Breast epithelium (tissue), 4 donors: ENCODE data around the gene UTS2R. TPM values are rescaled to one million over a fixed set of nuclear protein-coding genes. Genes with fewer than 3 reads are reported as not detected.

Source experiments
- DNase-seq, 2 donors: peaks; one replicate each; pipeline ENCODE4 v3.0.0-alpha.2; 2019; ENCODE audit warnings: low spot score in 2 of 2
- H3K27ac ChIP-seq, 2 donors: fragments of 200-600 bp; sonication (generic) in 1 of 2; one replicate each; pipeline ENCODE4 v1.5.1; 2016 to 2019; ENCODE audit warnings: mild to moderate bottlenecking in 1 of 2
- H3K27me3 ChIP-seq, 2 donors: fragments of 200-600 bp; sonication (generic) in 1 of 2; one replicate each; pipeline versions ENCODE4 v1.5.1 to v1.6.0; 2017 to 2019; ENCODE audit warnings: control low read depth in 1 of 2, mild to moderate bottlenecking in 1 of 2
- H3K36me3 ChIP-seq: fragments of 200-600 bp; one replicate; pipeline ENCODE4 v1.5.1; 2019
- H3K4me1 ChIP-seq, 2 donors: fragments of 200-600 bp; sonication (generic); one replicate each; pipeline ENCODE4 v1.5.1; 2016 to 2019; ENCODE audit warnings: control low read depth in 1 of 2
- H3K4me3 ChIP-seq, 3 donors: fragments of 200-600 bp; sonication (generic); 1 replicate in 2 of 3; 2 replicates in 1 of 3; pipeline ENCODE4 v1.5.1; 2016 to 2019; ENCODE audit warnings: mild to moderate bottlenecking in 3 of 3, moderate library complexity in 2 of 3
- H3K9me3 ChIP-seq, 2 donors: fragments of 200-600 bp; sonication (generic) in 1 of 2; one replicate each; pipeline ENCODE4 v1.5.1; 2016 to 2019; ENCODE audit warnings: control low read depth in 1 of 2
- CTCF ChIP-seq, 3 donors: fragments of 450-650 bp; IDR thresholded peaks; one replicate each; pipeline ENCODE4 v1.5.1; 2016 to 2017; ENCODE audit warnings: antibody characterized with exemption in 3 of 3, mild to moderate bottlenecking in 3 of 3, moderate library complexity in 3 of 3
- POLR2A ChIP-seq: fragments of 450-650 bp; IDR thresholded peaks from one replicate; pipeline ENCODE4 v1.6.1; 2016; ENCODE audit warnings: antibody characterized with exemption, mild to moderate bottlenecking, moderate library complexity
- POLR2AphosphoS5 ChIP-seq, 3 donors: sonication (generic); formaldehyde crosslinking; IDR thresholded peaks; one replicate each; pipeline ENCODE4 v1.6.1; 2017; ENCODE audit warnings: antibody characterized with exemption in 3 of 3
- intact Hi-C: fragments of 100-400 bp; cut with DNase I; formaldehyde crosslinking; loops from one replicate; pipeline ENCODE4 v1.15.1; 2023; ENCODE audit warnings: low total_unique reads
- total RNA-seq, 3 donors: library from RNA; depleted of rRNA; stranded (reverse); fragments of >200 nt; gene quantifications; one replicate each; pipeline ENCODE4 v1.1.0, GENCODE V29; 2016

Gene UTS2R
- total RNA-seq, 3 donors from 2014 or later = 0.33 TPM; not detected in 2

- H3K36me3 ChIP-seq = peaks cover 6% of the 10 kb centered on the region
- no peaks in the 10 kb centered on the region for H3K4me1 ChIP-seq
- peak in 1 of 2 donors; percentile 46 for DNase-seq
- TF ChIP-seq POLR2A (no peak), CTCF (IDR thresholded peaks at IDR 0.05) (no peak), POLR2AphosphoS5 (IDR thresholded peaks at IDR 0.05) (peak in 2 of 3 donors; percentile 18 to 58)
- no peaks in the 10 kb centered on the region for H3K27me3 ChIP-seq
- no peaks in the 10 kb centered on the region for H3K9me3 ChIP-seq
- intact Hi-C loops = no loop called here
- peak overlapping the region in 1 of 2 donors; percentile 78 for H3K27ac ChIP-seq
- peak overlapping the region in 1 of 3 donors; percentile 8 for H3K4me3 ChIP-seq
Observed at GRCh38 chr17:82399041-82399441, 27.5 kb downstream of the UTS2R start.

- no peak for DNase-seq
- no peak for TF ChIP-seq POLR2A
- no peak for TF ChIP-seq CTCF (IDR thresholded peaks at IDR 0.05)
- TF ChIP-seq POLR2AphosphoS5 (IDR thresholded peaks at IDR 0.05) = no peak
- H3K36me3 ChIP-seq = peaks cover 6% of the 10 kb centered on the region
- H3K9me3 ChIP-seq = no peaks in the 10 kb centered on the region
- H3K4me3 ChIP-seq = peak overlapping the region in 1 of 3 donors; percentile 8
- intact Hi-C loops = no loop called here
- peak overlapping the region in 1 of 2 donors; percentile 78 for H3K27ac ChIP-seq
- H3K27me3 ChIP-seq = no peaks in the 10 kb centered on the region
- no peaks in the 10 kb centered on the region for H3K4me1 ChIP-seq
Observed at GRCh38 chr17:82399601-82400101, 28.1 kb downstream of the UTS2R start.

- Histone ChIP-seq H3K27ac (peak overlapping the region in 1 of 2 donors; percentile 78), H3K27me3 (no peaks in the 10 kb centered on the region), H3K4me3 (no peak overlapping the region), H3K9me3 (no peaks in the 10 kb centered on the region), H3K36me3 (peaks cover 6% of the 10 kb centered on the region), H3K4me1 (no peaks in the 10 kb centered on the region)
- DNase-seq = no peak
- intact Hi-C loops = no loop called here
- TF ChIP-seq POLR2A (no peak), CTCF (IDR thresholded peaks at IDR 0.05) (no peak), POLR2AphosphoS5 (IDR thresholded peaks at IDR 0.05) (no peak)
Observed at GRCh38 chr17:82400206-82400605, 28.6 kb downstream of the UTS2R start.

GRCh38 chr17:82400830-82401229 is 29.3 kb downstream of the UTS2R start:
- intact Hi-C loops = no loop called here
- H3K4me3 ChIP-seq = no peak overlapping the region

GRCh38 chr17:82402865-82403264 is 31.3 kb downstream of the UTS2R start:
- Histone ChIP-seq H3K36me3 (peaks cover 6% of the 10 kb centered on the region), H3K4me1 (no peaks in the 10 kb centered on the region), H3K9me3 (no peaks in the 10 kb centered on the region), H3K27ac (no peak overlapping the region), H3K27me3 (no peaks in the 10 kb centered on the region), H3K4me3 (no peak overlapping the region)
- TF ChIP-seq POLR2A (no peak), POLR2AphosphoS5 (IDR thresholded peaks at IDR 0.05) (no peak), CTCF (IDR thresholded peaks at IDR 0.05) (no peak)
- intact Hi-C loops = no loop called here
- no peak for DNase-seq

More at GRCh38 chr17:82400830-82401229, 29.3 kb downstream of the UTS2R start:
- H3K27me3 ChIP-seq = no peaks in the 10 kb centered on the region
- no peaks in the 10 kb centered on the region for H3K4me1 ChIP-seq
- H3K36me3 ChIP-seq = peaks cover 6% of the 10 kb centered on the region
- H3K9me3 ChIP-seq = no peaks in the 10 kb centered on the region
- DNase-seq = no peak
- TF ChIP-seq POLR2A (no peak), POLR2AphosphoS5 (IDR thresholded peaks at IDR 0.05) (no peak), CTCF (IDR thresholded peaks at IDR 0.05) (no peak)
- H3K27ac ChIP-seq = no peak overlapping the region
